ENCODE measurements around the gene ARHGEF19. TPM values are rescaled to one million over a fixed set of nuclear protein-coding genes. Genes with fewer than 3 reads are reported as not detected.

Gene ARHGEF19
- total RNA-seq, 4 donors from 2014 or later: 5.7 to 46.8 (median 10.8) TPM

- Histone ChIP-seq H3K27me3 (no peaks in the 10 kb centered on the region), H3K4me1 (peaks cover 16 to 38% (median 24%) of the 10 kb centered on the region in 4 donors), H3K9me3 (no peaks in the 10 kb centered on the region), H3K27ac (peak overlapping the region; percentile 77 to 92 (median 84)), H3K4me3 (no peak overlapping the region), H3K36me3 (no peaks in the 10 kb centered on the region)
- in situ Hi-C loops (cut with MboI; ENCODE audit: low pct_ligation_motif_present in 1 of 4, low pct_unique_long_range_greater_than_20kb in 1 of 4, low sequenced_read_pairs in 3 of 4): loop anchor here in 1 of 4 donors (5.0 kb wide), 1 partner anchor 100 kb away; no protein-coding TSS in a partner anchor
- WGBS, 2 donors (ENCODE audit: low coverage in 1 of 2): 11 to 52% methylated on average over 3 to 15 of the region's 18 CpGs
- peak; percentile 84 for DNase-seq
- TF ChIP-seq POLR2A (IDR thresholded peaks at IDR 0.05) (peak; percentile 42), POLR2AphosphoS5 (IDR thresholded peaks at IDR 0.05) (peak; percentile 14 to 65 (median 62))
- TF ChIP-seq, protein P1, sequence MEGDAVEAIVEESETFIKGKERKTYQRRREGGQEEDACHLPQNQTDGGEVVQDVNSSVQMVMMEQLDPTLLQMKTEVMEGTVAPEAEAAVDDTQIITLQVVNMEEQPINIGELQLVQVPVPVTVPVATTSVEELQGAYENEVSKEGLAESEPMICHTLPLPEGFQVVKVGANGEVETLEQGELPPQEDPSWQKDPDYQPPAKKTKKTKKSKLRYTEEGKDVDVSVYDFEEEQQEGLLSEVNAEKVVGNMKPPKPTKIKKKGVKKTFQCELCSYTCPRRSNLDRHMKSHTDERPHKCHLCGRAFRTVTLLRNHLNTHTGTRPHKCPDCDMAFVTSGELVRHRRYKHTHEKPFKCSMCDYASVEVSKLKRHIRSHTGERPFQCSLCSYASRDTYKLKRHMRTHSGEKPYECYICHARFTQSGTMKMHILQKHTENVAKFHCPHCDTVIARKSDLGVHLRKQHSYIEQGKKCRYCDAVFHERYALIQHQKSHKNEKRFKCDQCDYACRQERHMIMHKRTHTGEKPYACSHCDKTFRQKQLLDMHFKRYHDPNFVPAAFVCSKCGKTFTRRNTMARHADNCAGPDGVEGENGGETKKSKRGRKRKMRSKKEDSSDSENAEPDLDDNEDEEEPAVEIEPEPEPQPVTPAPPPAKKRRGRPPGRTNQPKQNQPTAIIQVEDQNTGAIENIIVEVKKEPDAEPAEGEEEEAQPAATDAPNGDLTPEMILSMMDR (IDR thresholded peaks at IDR 0.05): no peak
- intact Hi-C loops (cut with DNase I; ENCODE audit: low total_unique reads): no loop called here
These were observed 30.3 kb downstream of the ARHGEF19 start for GRCh38 chr1:16181887-16182719.

- in situ Hi-C loops (cut with MboI; ENCODE audit: low pct_ligation_motif_present in 1 of 4, low pct_unique_long_range_greater_than_20kb in 1 of 4, low sequenced_read_pairs in 3 of 4) (loop anchor here in 1 of 4 donors (5.0 kb wide), 1 partner anchor 98 kb away; no protein-coding TSS in a partner anchor), intact Hi-C loops (cut with DNase I; ENCODE audit: low total_unique reads) (no loop called here)
- H3K4me3 ChIP-seq: no peak overlapping the region
- H3K27ac ChIP-seq: peak overlapping the region; percentile 77 to 92 (median 84)
- H3K9me3 ChIP-seq: no peaks in the 10 kb centered on the region
- WGBS, 2 donors (ENCODE audit: low coverage in 1 of 2): 75 to 76% methylated on average over 12 to 13 of the region's 13 CpGs
- H3K27me3 ChIP-seq: no peaks in the 10 kb centered on the region
- peaks cover 26 to 55% (median 40%) of the 10 kb centered on the region in 4 donors for H3K4me1 ChIP-seq
- H3K36me3 ChIP-seq: no peaks in the 10 kb centered on the region
- DNase-seq: no peak
- TF ChIP-seq, protein P1 (IDR thresholded peaks at IDR 0.05): no peak
- no peak for TF ChIP-seq POLR2A (IDR thresholded peaks at IDR 0.05)
- TF ChIP-seq EP300 (IDR thresholded peaks at IDR 0.05; ENCODE audit: low read depth): no peak
- no peak for TF ChIP-seq POLR2AphosphoS5 (IDR thresholded peaks at IDR 0.05)
These were observed 32.1 kb downstream of the ARHGEF19 start for GRCh38 chr1:16180291-16180824.

DNA sequence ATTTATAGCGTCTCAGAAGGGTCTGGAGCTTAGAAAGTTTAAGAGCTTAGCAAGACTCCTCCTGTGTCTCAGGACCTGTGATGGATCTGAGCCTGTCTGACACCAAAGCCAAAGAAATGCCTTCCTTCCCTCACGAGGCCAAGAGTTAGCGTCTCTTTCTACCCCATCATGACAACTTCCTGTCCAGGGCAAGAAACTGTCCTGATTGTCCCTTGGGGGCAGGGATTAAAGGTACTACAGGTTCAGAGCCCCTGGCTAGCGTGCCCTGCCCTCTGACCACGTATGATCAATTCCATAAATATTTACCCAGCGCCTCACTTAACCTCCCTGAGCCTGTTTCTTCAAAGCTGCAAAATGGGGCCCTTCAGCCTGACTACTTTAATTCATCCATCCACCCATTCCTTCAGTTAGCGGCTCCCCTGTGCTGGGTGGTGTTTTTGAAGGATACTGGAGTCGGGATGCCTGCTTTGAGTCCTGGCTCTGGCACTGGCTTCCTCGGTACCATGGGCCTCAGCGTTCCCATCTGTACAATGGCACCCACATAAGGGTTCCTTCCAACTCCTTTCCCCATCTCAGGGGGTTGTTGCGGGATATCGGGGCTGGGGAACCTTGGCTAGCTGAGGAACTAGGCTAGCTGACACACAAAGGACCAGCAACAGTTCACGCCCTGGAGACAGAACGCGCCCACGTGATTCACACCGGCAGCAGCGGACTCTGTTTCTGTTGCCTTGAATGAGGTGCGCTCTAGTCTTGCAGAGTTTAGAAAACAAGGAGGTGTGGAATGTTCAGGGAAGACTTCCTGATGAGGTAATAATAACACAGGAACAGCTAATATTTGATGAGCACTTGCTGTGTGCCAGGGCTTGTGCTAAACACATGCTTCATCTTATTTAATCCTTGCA, 33.6 kb downstream of the ARHGEF19 start:
- in situ Hi-C loops (cut with MboI; ENCODE audit: low pct_ligation_motif_present in 1 of 4, low pct_unique_long_range_greater_than_20kb in 1 of 4, low sequenced_read_pairs in 3 of 4) (no loop called here), intact Hi-C loops (cut with DNase I; ENCODE audit: low total_unique reads) (no loop called here)
- WGBS, 2 donors (ENCODE audit: low coverage in 1 of 2): 71 to 93% methylated on average over 3 to 19 of the region's 19 CpGs

More for the DNA sequence above, 33.6 kb downstream of the ARHGEF19 start:
- Histone ChIP-seq H3K4me3 (no peak overlapping the region), H3K27me3 (no peaks in the 10 kb centered on the region), H3K27ac (peak overlapping the region; percentile 49 to 87 (median 58)), H3K9me3 (no peaks in the 10 kb centered on the region), H3K36me3 (no peaks in the 10 kb centered on the region), H3K4me1 (peaks cover 41 to 70% (median 56%) of the 10 kb centered on the region in 4 donors)
- TF ChIP-seq POLR2AphosphoS5 (IDR thresholded peaks at IDR 0.05): peak in 1 of 3 donors; percentile 14
- TF ChIP-seq, protein P1 (IDR thresholded peaks at IDR 0.05): no peak
- DNase-seq: no peak

Measured in transverse colon (tissue), 4 donors.